SW 1271 (cell line): ENCODE data around the gene MMP20.

Experiments
- DNase-seq, 2 experiments: peaks; one replicate each; lab custom pipeline; 2025; lab: John Stamatoyannopoulos, UW

MMP20 gene

DNA sequence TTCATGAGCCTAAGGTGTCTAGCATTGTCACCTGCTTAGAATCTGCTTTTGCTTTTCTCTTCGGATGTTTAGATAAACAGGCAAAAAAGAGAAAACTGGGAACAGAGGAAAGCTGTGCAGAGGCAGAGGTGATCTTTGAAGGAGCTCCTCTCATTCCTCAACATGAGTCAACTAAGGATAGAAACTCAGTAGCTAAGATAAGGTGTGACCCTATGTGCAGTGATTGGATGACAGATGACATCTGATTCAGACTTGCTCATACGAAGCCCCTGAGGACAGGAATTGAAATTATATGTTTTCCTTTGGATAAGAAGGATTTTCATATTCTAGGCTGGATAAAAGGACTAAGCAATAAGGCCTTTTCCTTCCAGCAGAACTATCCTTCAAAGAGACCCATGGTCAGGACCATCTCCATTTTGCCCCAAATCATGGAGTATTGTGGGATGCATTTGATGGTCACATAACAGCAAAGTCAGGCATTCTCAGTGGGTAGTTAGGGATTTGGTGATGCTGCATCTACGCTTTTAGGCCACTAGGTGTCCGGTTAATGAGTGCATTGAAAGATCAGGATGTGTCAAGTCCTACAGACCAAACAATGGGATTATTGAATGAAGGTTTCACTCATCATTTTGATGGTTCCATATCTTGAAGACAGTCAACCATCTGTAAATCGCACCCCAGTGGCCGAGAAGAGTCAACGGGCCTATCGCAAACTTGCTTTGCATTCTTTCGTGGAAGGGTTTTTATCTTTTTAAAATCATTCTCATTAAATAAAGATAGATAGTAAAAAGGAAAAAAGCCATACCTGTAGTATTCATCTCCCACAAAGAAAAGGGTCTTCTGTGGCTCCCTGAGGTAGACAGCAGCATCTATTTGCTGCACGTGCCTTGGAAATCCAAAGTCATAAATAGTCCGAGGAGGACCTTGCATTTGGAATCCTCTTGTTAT lies 32.2 kb downstream of the MMP20 start:
- peak; percentile 22 to 74 for DNase-seq

DNA sequence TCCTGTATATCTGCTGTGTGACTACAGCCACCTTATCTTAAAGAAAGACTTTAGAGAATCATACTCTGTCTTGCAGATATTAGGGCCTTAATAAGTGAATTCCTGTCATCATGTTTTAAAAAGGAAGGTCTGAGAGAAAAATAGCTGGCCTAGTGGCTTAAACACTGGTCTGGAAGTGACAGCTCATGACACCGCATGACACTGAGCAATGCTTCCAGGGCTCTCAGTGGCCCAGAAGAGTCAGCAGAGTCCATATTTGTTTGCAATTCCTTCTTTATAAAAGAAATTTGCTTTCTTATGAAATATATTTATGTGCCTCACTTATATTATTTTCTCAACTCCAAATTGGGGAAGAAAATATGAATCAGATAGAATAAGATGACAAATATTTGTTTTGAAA lies 33.0 kb downstream of the MMP20 start:
- no peak for DNase-seq

DNA sequence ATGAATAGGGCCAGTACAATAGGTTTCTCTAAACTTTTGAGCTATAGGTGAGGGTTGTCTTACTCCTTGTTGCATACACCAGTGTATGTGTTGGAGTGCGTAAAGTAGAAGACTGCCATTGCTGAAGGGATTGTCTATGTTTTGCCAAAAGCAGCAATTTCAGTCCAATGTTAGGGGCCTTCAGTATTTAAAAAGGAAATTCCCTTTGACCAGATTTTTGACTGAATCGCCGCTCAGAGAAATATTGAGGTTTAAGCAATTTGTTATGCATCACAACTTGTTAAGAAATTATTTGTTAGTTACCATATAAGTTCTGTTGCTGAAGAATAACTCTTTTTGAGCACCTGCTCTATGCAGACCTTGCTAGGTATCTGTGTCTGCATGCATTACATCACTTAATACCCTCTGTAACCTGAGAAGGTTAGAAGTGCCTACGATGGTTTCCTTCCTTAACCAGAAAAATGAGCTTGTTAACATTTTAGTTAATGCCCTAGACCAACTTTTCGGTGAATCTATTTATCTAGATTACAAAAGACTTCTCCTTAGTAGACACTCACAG lies 33.9 kb downstream of the MMP20 start:
- no peak for DNase-seq

DNA sequence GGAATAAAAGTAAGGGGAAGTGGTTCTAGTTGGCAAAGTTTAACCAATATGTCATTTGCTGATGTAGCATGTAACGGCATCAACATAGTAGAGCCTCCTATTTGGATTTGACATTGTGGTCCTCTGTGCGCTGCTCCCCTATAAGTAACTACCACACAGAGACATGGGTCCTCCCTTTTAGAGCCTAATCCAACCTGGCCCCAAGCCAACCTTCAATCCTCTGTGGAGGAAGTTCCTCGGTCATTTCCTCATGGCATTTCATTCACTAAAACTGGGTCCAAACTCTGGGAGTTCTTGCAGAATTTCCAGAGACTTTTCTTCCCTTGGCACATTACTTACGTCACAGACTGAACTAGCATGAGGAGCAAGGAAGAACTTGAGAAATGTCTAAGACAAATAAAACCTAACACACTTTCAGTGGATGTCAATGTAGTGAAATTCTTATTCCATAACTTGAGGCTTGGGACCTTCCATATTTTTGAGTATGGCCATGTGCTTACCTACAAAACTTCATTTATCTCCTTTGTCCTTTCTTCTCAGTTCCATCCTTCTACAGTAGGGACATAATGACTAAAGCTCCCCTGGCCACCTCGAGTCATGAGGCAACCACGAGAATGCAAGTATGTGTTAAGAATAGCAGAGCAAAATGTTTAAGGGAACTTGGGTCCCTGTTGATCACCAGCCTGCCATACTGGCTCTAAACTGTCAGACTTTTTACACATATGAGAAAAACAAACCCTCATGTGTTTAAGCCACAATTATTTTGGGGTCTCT lies 34.7 kb downstream of the MMP20 start:
- DNase-seq: no peak

DNA sequence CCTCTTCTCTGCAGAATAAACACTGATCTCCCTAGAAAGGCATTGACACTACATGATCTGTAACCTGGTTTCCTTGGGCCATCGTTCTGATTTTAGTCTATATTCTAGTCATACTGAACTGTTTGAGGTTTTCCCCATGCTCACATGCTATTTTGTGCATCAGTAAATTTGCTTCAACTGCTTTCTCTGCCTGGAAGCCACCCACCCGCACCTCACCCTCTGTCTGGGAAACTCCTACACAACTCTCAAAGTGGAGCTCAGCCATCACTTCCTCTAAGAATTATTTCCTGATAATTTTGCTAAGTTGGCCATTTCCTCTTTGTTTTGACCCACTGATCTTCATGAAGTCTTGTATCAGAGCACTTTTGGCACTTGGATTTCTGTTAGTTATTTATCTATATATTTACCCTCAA lies 36.1 kb downstream of the MMP20 start:
- DNase-seq: no peak

DNA sequence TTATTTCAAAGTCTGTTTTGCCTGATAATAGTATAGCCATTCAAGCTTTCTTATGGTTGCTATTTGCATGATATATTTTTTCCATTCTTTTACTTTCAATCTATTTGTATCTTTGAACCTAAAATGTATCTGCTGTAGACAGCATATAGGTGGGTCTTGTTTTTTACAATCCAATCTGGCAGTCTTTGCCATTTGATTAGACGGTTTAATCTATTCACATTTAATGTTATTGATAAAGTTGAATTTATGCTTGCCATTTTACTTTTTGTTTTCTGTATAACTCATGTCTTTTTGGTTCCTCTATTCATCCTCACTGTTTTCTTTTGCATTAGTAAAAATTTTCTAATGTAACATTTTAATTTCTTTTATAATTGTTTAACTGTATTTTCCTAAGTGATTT lies 37.4 kb downstream of the MMP20 start:
- no peak for DNase-seq

DNA sequence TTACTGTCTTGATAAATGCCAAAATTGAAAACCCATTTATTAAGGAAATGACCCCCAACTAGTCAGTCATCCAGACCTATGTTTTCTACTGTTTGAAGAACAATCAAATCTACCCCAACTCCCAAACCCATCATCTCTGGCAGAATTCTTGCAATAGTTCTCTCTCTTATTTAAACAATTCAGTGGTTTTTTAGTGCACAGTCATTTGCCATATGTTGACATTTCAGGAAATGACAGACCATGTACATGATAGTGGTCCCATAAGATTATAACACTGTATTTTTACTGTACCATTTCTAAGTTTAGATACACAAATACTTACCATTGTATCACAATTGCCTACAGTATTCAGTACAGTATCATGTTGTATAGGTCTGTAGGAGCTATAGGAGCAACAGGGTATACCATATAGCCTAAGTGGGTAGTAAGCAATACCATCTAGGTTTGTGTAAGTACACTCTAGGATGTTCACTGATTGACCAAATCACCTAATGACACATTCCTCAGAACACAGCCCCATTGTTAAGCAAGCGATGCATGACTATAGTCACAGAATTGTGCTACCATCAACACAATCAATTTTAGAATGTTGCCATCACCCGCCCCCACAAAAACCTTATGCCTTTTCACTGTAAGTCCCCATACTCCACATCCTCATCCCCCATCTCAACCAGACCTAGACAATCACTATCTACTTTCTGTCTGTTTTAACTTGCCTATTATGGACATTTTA lies 41.8 kb downstream of the MMP20 start:
- DNase-seq: no peak

DNA sequence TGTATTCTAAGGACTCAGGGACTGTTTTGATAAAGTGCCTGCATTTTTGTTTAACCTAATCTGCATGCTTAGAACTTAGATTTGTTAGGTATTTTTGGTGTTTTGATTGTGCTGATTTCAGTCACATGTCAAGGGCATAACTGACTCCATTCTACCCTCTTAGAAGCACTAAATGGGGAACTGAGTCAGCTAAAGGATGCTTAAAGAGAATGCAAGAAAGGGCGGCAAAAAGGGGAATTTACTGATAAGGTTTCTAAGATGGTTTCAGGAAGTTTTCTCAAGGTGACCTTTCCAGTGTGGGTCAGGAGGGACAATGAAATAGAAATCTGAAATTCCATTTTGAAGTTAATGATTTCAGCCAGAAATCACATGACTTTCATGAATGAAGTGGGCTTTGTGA lies 43.0 kb downstream of the MMP20 start:
- DNase-seq: no peak

DNA sequence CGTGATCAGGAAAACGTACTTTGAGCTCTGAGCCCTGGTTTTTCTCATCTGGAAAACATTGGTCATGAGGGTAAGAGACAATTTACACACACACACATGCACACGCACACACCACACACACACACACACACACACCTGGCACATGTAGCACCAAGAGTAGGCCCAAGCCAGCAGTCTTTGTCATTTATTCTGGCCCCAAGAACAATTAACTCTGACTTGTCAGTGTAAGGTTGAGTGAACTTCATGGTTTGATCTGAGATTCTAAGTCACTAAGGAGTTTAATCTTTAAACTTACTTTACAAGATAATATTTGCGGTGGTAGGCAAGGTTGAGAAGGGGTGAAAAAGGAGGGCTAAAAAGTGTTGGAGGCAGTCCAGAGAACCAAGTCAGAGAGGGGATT lies 44.1 kb downstream of the MMP20 start:
- no peak for DNase-seq

DNA sequence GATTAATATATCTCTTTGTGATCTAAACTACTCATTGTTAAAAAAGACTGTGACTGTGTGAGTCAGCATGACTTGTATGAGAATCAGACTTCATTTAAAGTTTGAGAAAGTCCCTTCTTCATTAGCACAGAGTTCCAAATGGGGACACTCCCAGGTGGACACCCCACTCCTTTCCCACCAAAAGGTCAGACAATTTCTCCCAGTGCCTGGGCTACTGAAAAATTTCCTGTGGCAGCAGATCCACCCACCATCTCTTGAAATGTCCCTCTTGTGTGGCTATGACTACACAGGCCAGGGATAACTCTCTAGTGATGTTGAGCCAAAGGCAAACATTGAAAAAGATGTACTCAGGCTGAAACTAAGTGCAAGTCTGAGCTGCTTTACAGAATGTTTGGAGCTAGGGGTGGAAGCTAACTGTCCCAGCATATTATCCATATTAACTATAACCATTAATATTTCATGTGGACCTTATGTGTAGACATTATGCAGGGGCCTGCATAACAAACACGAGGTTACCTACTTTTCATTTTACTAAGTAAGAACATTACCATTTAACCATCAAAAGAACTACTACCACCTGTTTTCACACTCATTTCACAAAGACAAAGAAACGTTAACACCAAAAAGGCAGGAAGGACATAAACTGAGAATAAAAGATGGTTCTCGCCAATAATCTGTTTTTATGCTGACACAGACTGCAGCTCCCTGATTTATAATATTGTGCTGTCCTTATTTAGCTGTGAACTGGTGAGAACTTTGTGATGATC lies 44.8 kb downstream of the MMP20 start:
- DNase-seq: no peak

DNA sequence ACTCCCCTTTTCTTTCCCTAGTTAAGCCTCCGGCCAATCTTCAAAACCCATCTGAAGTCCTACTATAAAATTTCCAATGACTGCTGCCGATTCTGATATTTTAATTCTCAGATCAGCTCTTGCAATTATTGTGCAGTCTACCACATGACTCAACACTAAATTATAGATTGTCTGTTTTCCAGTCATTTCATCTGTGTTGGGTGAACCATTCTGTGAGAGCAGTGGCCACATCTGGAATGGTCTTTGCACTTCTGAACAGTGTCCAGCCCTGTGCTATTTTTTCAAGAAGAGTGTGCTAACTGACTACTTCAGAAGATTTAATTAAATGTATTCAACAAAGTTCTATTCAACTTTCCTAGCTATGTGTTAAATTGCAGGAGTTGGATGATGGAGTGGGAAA lies 47.4 kb downstream of the MMP20 start:
- DNase-seq: no peak

DNA sequence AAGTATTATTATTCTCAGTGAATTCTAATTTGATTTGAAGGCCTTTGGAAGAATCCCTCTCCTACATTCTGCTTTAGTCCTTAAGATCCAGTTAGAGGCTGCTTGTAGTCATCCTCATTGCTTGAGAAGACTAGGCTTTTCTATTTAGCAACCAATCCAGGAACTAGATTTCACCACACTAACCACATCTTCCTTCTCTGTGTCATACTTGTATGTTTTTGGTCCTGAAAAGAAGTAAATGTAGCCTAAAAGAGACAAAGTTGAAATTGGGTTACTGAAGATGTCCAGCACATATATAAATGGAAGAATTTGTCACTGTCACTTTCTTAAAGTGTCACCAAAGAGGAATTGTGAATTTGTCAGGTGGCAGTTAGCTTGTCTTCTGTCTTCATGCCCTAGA lies 48.0 kb downstream of the MMP20 start:
- no peak for DNase-seq

DNA sequence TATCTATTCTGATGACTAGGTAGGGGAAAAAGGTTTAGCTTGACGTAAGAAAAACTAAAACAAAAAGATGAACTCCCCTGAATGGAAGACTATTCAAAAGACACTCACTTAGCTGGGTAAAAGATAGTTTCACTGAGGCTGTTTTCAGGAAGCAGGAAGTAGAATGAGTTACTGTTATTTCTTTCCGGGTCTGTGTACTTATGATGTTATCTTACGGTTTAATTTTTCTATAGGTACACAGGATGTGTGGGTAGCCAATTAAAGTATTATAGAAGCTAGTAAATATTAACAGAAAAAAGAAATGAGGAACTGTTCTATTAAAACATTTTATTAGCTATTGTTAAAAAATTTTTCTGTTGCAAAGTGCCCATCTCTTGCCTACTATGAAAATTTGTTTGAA lies 48.8 kb downstream of the MMP20 start:
- DNase-seq: no peak

DNA sequence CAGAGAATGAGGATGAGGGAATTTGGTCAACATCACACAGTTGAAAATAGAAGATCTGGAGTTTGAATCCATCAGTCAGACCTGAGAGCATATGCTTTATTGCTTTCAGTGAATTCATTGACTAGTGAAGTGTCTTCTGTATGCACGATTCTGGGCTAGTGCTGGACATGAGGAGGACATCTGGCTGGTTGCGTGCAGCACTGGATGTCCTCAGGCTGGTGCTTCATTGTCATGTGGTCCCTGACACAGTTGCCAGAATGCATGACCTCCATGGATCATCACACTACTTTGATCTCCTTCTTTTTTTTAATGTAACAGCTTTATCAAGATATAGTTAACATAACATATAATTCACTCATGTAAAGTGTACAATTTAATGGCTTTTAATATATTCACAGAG lies 50.1 kb downstream of the MMP20 start:
- no peak for DNase-seq

DNA sequence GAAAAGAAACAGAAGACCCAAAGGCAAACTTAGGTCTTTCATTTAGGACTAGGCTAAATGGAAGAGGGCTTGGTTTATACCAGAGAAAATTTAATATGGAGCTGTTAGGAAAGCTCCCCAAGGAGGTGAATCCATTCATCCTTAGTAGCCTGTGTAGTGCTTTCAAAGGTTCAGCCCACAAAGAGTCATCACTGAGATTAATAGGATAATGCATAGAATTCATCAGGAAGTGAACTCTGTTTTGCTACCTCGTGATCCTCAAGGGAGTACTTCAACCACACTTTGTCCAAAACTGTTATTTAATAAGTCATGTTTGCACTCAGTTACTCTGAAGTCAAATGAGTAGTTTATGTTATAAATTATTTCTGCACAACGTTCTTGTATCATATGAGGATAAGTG lies 51.3 kb downstream of the MMP20 start:
- DNase-seq: no peak

DNA sequence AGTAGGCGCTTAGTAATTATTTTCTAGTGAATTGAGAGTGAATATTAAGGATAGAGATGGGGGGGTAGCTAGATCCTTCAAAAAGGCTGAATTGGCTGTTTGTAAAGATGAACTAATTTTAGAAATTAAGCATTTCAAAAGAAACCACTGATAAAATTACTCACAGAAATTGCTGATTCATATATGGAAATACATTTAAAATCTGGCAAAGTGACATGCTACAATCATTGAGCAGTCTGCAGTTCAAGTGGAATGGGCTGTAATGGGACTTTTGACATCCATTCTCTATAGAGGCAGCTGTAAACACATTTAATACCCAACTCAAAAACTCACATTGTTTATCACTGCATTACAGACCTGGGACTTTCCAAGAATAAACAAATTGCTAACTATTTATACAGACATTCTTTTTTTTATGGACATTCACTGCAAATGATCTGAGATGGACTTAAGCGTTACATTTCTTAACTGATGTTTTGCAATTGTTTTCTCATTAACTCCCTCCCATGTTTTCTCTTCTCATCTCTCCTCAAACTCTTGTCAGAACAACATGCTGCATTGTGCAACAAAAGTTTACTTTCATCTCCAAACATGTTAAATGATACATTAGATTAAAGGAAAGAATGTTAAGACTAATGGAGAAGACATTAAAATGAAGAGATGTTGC lies 52.4 kb downstream of the MMP20 start:
- DNase-seq: no peak

DNA sequence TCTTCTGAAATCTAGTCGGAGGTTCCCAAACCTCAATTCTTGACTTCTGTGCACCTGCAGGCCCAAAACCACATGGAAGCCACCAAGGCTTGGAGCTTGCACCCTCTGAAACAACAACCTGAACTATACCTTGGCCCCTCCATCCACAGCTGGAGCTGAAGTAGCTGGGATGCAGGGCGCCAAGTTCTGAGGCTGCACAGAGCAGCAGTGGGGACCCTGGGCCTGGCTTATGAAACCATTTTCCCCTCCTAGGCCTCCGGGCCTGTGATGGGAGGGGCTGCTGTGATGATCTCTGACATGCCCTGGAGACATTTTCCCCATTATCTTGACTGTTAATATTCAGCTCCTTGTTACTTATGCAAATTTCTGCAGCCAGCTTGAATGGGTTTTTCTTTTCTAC lies 56.3 kb downstream of the MMP20 start:
- DNase-seq: no peak

DNA sequence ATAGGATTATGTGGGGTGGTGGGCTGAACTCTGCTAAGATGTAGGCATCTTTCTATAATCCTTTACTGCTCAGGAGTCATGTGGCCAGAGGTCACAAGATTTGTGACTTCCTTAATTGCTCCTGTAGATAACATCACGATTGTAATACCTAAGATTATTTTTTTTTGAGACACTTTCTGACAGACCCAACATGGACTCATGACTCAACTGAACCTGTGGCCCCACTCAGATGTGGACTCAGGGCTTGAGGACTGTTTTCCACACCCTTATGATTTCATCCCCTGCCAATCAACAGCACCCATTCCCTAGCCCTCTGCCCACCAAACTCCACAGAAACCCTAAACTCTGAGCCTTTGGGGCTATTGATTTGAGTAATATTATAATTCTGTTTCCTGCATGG lies 59.0 kb downstream of the MMP20 start:
- no peak for DNase-seq

DNA sequence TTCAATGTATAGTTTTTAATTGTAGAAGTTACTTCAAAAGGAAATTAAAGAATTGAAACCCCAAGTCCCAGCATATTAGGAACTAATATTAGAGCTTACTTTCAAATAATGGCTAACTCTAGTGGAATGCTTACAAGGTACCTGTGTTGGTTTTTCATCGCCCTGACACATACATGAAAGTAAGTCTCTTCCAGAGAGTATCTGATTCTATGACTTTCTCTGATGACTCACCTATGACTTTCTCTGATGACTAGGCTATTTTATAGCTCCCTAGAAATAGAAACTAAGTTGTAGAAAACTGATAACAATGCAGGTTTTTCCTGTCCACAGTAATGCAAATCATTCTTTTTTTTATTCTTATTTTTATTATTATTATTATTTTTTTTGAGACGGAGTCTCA lies 61.0 kb downstream of the MMP20 start:
- DNase-seq: peak; percentile 64 to 90

DNA sequence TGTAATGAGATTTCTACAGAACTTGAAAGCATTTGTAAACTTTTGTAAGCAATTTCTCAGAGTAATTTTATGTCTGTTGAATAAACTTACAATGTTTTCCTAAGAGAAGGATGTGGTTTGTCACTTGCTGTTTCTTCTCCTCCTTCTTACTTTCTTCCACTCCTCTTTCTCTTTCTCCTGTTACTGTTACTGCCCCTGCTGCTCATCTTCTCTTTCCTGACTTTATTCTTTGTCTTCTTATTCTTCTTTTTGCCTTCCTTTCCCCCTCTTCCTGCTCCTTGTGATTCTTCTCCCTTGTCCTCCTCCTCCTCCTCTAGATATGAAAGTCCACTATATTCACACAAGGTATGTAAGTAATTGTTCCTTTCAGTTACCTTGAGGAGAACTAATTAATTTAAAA lies 63.5 kb downstream of the MMP20 start:
- no peak for DNase-seq

DNA sequence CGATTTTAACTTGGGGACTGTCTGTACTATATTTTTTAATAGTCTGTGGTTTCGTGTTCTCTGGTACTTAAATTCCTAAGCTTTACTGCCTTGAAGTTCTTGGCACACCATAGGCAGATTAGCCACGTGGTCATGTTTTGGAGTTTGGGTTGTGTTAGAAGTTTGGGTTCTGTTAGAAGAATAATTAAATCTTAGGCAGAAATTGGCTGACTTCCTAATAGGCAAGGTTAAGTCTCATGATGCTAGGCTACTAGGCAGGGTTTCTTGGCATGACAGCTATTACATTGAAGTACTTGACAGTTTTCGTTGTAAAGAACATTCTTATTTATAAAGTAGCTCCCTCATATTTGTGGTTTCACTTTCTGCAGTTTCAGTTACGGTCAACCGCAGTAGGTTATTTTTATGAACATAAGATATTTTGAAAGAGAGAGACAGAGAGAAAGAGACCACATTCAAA lies 64.5 kb downstream of the MMP20 start:
- no peak for DNase-seq
